H54 (cell line): ENCODE measurements around the gene CDC42EP4.

Experiments
- DNase-seq: peaks from one replicate; pipeline ENCODE4 v3.0.0; 2011; ENCODE audit warnings: low spot score, mixed read lengths; ENCODE audit not compliant: insufficient read length
- FAIRE-seq: peaks from 3 replicates; lab custom pipeline; 2011; peaks lifted over from hg19 to GRCh38; lab: Jason Lieb, UNC
- POLR2A ChIP-seq: IDR thresholded peaks from 2 replicates; pipeline ENCODE4 v1.6.1; 2011; ENCODE audit warnings: low read depth, mild to moderate bottlenecking, low read length

The CDC42EP4 gene

GRCh38 chr17:73308017-73308823, 3.6 kb downstream of the CDC42EP4 start:
- peak; percentile 74 for DNase-seq
- peak; percentile 36 for FAIRE-seq
- TF ChIP-seq POLR2A: no peak

GRCh38 chr17:73307130-73307529, 4.7 kb downstream of the CDC42EP4 start:
- TF ChIP-seq POLR2A: no peak
- FAIRE-seq (no peak), DNase-seq (no peak)

- DNase-seq (no peak), FAIRE-seq (no peak)
- no peak for TF ChIP-seq POLR2A
Observed at GRCh38 chr17:73305845-73306836, 5.7 kb downstream of the CDC42EP4 start.

GRCh38 chr17:73304971-73305812, 6.6 kb downstream of the CDC42EP4 start:
- DNase-seq: peak; percentile 73
- peak; percentile 26; the same call in 1 of the 2 replicates for TF ChIP-seq POLR2A
- FAIRE-seq: no peak

- DNase-seq: no peak
- TF ChIP-seq POLR2A: no peak
- no peak for FAIRE-seq
Observed at GRCh38 chr17:73304438-73304837, 7.4 kb downstream of the CDC42EP4 start.

- FAIRE-seq (no peak), DNase-seq (no peak)
- no peak for TF ChIP-seq POLR2A
Observed at GRCh38 chr17:73302189-73302588, 9.6 kb downstream of the CDC42EP4 start.

GRCh38 chr17:73301369-73301768, 10.4 kb downstream of the CDC42EP4 start:
- FAIRE-seq: no peak
- no peak for TF ChIP-seq POLR2A
- DNase-seq: no peak

GRCh38 chr17:73300392-73300791, 11.4 kb downstream of the CDC42EP4 start:
- TF ChIP-seq POLR2A: no peak
- no peak for FAIRE-seq
- DNase-seq: no peak

GRCh38 chr17:73297934-73298861, 13.6 kb downstream of the CDC42EP4 start:
- no peak for FAIRE-seq
- no peak for TF ChIP-seq POLR2A
- no peak for DNase-seq

- DNase-seq (no peak), FAIRE-seq (no peak)
- no peak for TF ChIP-seq POLR2A
Observed at GRCh38 chr17:73293480-73293911, 18.3 kb downstream of the CDC42EP4 start.

- no peak for DNase-seq
- FAIRE-seq: no peak
Observed at GRCh38 chr17:73293031-73293430, 18.8 kb downstream of the CDC42EP4 start.

GRCh38 chr17:73292031-73292531, 19.7 kb downstream of the CDC42EP4 start:
- FAIRE-seq: peak; percentile 73
- DNase-seq: peak; percentile 69
- peak; percentile 39 for TF ChIP-seq POLR2A

More at GRCh38 chr17:73293031-73293430, 18.8 kb downstream of the CDC42EP4 start:
- TF ChIP-seq POLR2A: no peak
